Transverse colon (tissue), 3 donors: ENCODE measurements around the gene FERMT3.

Experiments
- CTCF ChIP-seq, 5 experiments: fragments of 200-600 bp in 3 of 5; fragments of 450-650 bp in 2 of 5; sonication (generic) in 3 of 5; IDR thresholded peaks; 1 replicate in 2 of 5; 2 replicates in 3 of 5; pipeline ENCODE4 v1.5.1; 2016 to 2017; ENCODE audit warnings: antibody characterized with exemption in 5 of 5, inconsistent platforms in 3 of 5, mild to moderate bottlenecking in 2 of 5, moderate library complexity in 1 of 5
- POLR2A ChIP-seq: fragments of 450-650 bp; IDR thresholded peaks from one replicate; pipeline ENCODE4 v1.6.1; 2016; ENCODE audit warnings: antibody characterized with exemption, mild to moderate bottlenecking, moderate library complexity

GRCh38 chr11:64238999-64239398, 32.5 kb downstream of the FERMT3 start:
- no peak for TF ChIP-seq CTCF (IDR thresholded peaks at IDR 0.05)
- no peak for TF ChIP-seq POLR2A
